H9 (cell line): ENCODE measurements around the gene FYN. TPM values are rescaled to one million over a fixed set of nuclear protein-coding genes. Genes with fewer than 3 reads are reported as not detected.

Experiments
- DNase-seq: peaks from one replicate; pipeline ENCODE4 v3.0.0-alpha.2; 2017
- H2AFZ ChIP-seq: one replicate; pipeline ENCODE4 v1.6.1; 2013; ENCODE audit warnings: mild to moderate bottlenecking, low read length, control low read depth, moderate library complexity
- H2AK5ac ChIP-seq: 2 replicates; pipeline ENCODE4 v1.6.1; 2013; ENCODE audit warnings: low read length, control low read depth, mixed read lengths; ENCODE audit not compliant: insufficient read length
- H2BK120ac ChIP-seq: one replicate; pipeline ENCODE4 v1.6.1; 2013; ENCODE audit warnings: low read depth, mild to moderate bottlenecking, low read length, control low read depth, inconsistent platforms; ENCODE audit not compliant: poor library complexity, severe bottlenecking
- H2BK12ac ChIP-seq: 2 replicates; pipeline ENCODE4 v1.6.1; 2013; ENCODE audit warnings: low read length, control low read depth, mixed read lengths, low read depth; ENCODE audit not compliant: insufficient read length
- H2BK15ac ChIP-seq: 2 replicates; pipeline ENCODE4 v1.6.1; 2013; ENCODE audit warnings: low read depth, low read length, control low read depth
- H2BK20ac ChIP-seq: one replicate; pipeline ENCODE4 v1.6.1; 2013; ENCODE audit warnings: low read depth, mild to moderate bottlenecking, low read length, control low read depth, inconsistent platforms; ENCODE audit not compliant: poor library complexity, severe bottlenecking
- H2BK5ac ChIP-seq: 2 replicates; pipeline ENCODE4 v1.6.1; 2013; ENCODE audit warnings: low read length, control low read depth, mixed read lengths; ENCODE audit not compliant: insufficient read length
- H3K14ac ChIP-seq: 2 replicates; pipeline ENCODE4 v1.6.1; 2013; ENCODE audit warnings: low read length, control low read depth; ENCODE audit not compliant: insufficient read depth
- H3K18ac ChIP-seq: 2 replicates; pipeline ENCODE4 v1.6.1; 2013; ENCODE audit warnings: low read depth, mild to moderate bottlenecking, mixed read lengths, low read length, control low read depth; ENCODE audit not compliant: insufficient read length
- H3K23ac ChIP-seq: 2 replicates; pipeline ENCODE4 v1.6.1; 2013; ENCODE audit warnings: low read length, control low read depth, mixed read lengths, low read depth; ENCODE audit not compliant: insufficient read length
- H3K23me2 ChIP-seq: 2 replicates; pipeline ENCODE4 v1.6.1; 2013; ENCODE audit warnings: low read depth, mild to moderate bottlenecking, mixed read lengths, low read length, control low read depth; ENCODE audit not compliant: insufficient read length, poor library complexity, severe bottlenecking
- H3K27ac ChIP-seq: 2 replicates; pipeline ENCODE4 v1.5.1; 2013; ENCODE audit warnings: low read length, control low read depth, mixed read lengths, low read depth; ENCODE audit not compliant: insufficient read length
- H3K27me3 ChIP-seq: 2 replicates; pipeline ENCODE4 v1.6.1; 2013; ENCODE audit warnings: low read length, control low read depth, inconsistent platforms; ENCODE audit not compliant: insufficient read depth
- H3K4ac ChIP-seq: 2 replicates; pipeline ENCODE4 v1.6.1; 2013; ENCODE audit warnings: low read depth, mild to moderate bottlenecking, control low read depth, inconsistent platforms, low read length, moderate library complexity
- H3K4me1 ChIP-seq: 2 replicates; pipeline ENCODE4 v1.6.1; 2013; ENCODE audit warnings: low read length, control low read depth, inconsistent platforms; ENCODE audit not compliant: insufficient read depth
- H3K4me2 ChIP-seq: 2 replicates; pipeline ENCODE4 v1.6.1; 2013; ENCODE audit warnings: low read length, control low read depth, mixed read lengths; ENCODE audit not compliant: insufficient read length, insufficient read depth
- H3K56ac ChIP-seq: 2 replicates; pipeline ENCODE4 v1.6.1; 2013; ENCODE audit warnings: low read depth, mild to moderate bottlenecking, mixed read lengths, low read length, control low read depth; ENCODE audit not compliant: insufficient read length
- H3K79me1 ChIP-seq: 2 replicates; pipeline ENCODE4 v1.6.1; 2013; ENCODE audit warnings: low read depth, mild to moderate bottlenecking, moderate library complexity, low read length, control low read depth, inconsistent platforms; ENCODE audit not compliant: insufficient read depth, poor library complexity, severe bottlenecking
- H3K79me2 ChIP-seq: 2 replicates; pipeline ENCODE4 v1.6.1; 2013; ENCODE audit warnings: low read length, control low read depth, inconsistent platforms; ENCODE audit not compliant: insufficient read depth
- H3K9ac ChIP-seq: 2 replicates; pipeline ENCODE4 v1.6.1; 2013; ENCODE audit warnings: low read length, control low read depth, mixed read lengths; ENCODE audit not compliant: insufficient read length; ENCODE audit errors: extremely low read depth
- H3K9me3 ChIP-seq: one replicate; pipeline ENCODE4 v1.6.1; 2013; ENCODE audit warnings: low read depth, low read length, inconsistent platforms; ENCODE audit not compliant: control insufficient read depth
- H3T11ph ChIP-seq: one replicate; pipeline ENCODE4 v1.6.1; 2013; ENCODE audit warnings: mild to moderate bottlenecking, low read length, control low read depth, inconsistent platforms
- H4K20me1 ChIP-seq: one replicate; pipeline ENCODE4 v1.6.1; 2013; ENCODE audit not compliant: control insufficient read depth, insufficient read length, insufficient read depth
- H4K5ac ChIP-seq: 2 replicates; pipeline ENCODE4 v1.6.1; 2013; ENCODE audit warnings: low read depth, mild to moderate bottlenecking, mixed read lengths, low read length, control low read depth; ENCODE audit not compliant: insufficient read length
- H4K8ac ChIP-seq: replicated peaks from 2 replicates; pipeline ENCODE4 v1.6.1; 2013; ENCODE audit warnings: low read length, control low read depth, mixed read lengths, low read depth; ENCODE audit not compliant: insufficient read length
- H4K91ac ChIP-seq: 2 replicates; pipeline ENCODE4 v1.6.1; 2013; ENCODE audit warnings: low read depth, mild to moderate bottlenecking, moderate library complexity, mixed read lengths, low read length, control low read depth; ENCODE audit not compliant: insufficient read length
- H3K27ac Mint-ChIP-seq, 3 experiments: 2 replicates in 2 of 3; 3 replicates in 1 of 3; pipeline ENCODE4 v1.8.0; 2020 to 2021; ENCODE audit warnings: mixed read lengths in 3 of 3, mild to moderate bottlenecking in 1 of 3, moderate library complexity in 1 of 3
- H3K27me3 Mint-ChIP-seq: 2 replicates; pipeline ENCODE4 v1.8.0; 2021; ENCODE audit warnings: low read depth, mild to moderate bottlenecking, moderate library complexity, mixed read lengths
- H3K36me3 Mint-ChIP-seq, 3 experiments: 2 replicates in 2 of 3; 3 replicates in 1 of 3; pipeline ENCODE4 v1.8.0; 2020 to 2021; ENCODE audit warnings: low read depth in 3 of 3, mixed read lengths in 3 of 3; ENCODE audit not compliant: insufficient read depth in 1 of 3
- H3K4me1 Mint-ChIP-seq, 2 experiments: 2 replicates each; pipeline ENCODE4 v1.8.0; 2020; ENCODE audit warnings: mixed read lengths in 2 of 2
- H3K4me3 Mint-ChIP-seq, 2 experiments: 2 replicates in 1 of 2; 3 replicates in 1 of 2; pipeline ENCODE4 v1.8.0; 2020 to 2021; ENCODE audit warnings: mild to moderate bottlenecking in 2 of 2, mixed read lengths in 2 of 2, moderate library complexity in 1 of 2
- H3K9me3 Mint-ChIP-seq, 2 experiments: 2 replicates in 1 of 2; 3 replicates in 1 of 2; pipeline ENCODE4 v1.8.0; 2020; ENCODE audit warnings: mild to moderate bottlenecking in 2 of 2, mixed read lengths in 2 of 2, moderate library complexity in 1 of 2
- WGBS: extraction: QIAGEN DNeasy Blood & Tissue Kit; methylation state at CpG from one replicate; pipeline ENCODE4 v1.1.7; 2013; ENCODE audit warnings: missing lambda C conversion rate, low lambda C conversion rate, mixed read lengths; ENCODE audit not compliant: insufficient read length; ENCODE audit errors: extremely low coverage; 5-methylcytosine and 5-hydroxymethylcytosine counted together
- total RNA-seq: library from RNA; stranded (reverse); gene quantifications from 2 replicates; pipeline ENCODE4 v1.2.1, GENCODE V29; 2021
- TF ChIP-seq, protein P1 (sequence below): fragments of 200-600 bp; sonication (generic); conservative IDR thresholded peaks from 3 replicates; pipeline ENCODE4 v1.8.0; 2021; ENCODE audit warnings: antibody characterized with exemption, mild to moderate bottlenecking

The FYN gene
- total RNA-seq, 1 experiment from 2014 or later, result 64.8 TPM

DNA sequence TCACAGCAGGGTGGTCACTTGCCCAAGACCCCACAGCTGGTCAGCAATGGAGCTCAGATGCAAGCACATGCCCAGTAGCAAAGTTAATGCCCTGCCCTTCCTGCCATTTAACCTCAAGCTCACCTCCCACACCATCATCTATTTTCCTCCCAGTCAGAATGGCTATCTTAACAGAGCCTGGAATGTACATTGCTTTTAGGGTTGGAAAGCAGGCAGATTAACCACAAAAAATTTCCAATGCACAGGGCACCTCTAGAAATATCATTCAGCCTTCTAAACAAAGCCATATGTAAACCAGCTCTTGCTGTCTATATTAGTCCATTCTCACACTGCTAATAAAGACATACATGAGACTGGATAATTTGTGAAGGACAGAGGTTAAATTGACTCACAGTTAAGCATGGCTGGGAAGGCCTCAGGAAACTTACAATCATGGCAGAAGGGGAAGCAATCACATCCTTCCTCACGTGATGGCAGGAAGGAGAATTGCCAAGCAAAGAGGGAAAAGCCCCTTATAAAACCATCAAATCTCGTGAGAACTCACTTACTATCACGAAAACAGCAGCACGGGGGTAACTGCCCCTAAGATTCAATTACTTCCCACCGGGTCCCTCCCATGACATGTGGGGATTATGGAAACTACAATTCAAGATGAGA, 106.9 kb downstream of the FYN start:
- no peak overlapping the region for H3K4me3 Mint-ChIP-seq
- TF ChIP-seq, protein P1, sequence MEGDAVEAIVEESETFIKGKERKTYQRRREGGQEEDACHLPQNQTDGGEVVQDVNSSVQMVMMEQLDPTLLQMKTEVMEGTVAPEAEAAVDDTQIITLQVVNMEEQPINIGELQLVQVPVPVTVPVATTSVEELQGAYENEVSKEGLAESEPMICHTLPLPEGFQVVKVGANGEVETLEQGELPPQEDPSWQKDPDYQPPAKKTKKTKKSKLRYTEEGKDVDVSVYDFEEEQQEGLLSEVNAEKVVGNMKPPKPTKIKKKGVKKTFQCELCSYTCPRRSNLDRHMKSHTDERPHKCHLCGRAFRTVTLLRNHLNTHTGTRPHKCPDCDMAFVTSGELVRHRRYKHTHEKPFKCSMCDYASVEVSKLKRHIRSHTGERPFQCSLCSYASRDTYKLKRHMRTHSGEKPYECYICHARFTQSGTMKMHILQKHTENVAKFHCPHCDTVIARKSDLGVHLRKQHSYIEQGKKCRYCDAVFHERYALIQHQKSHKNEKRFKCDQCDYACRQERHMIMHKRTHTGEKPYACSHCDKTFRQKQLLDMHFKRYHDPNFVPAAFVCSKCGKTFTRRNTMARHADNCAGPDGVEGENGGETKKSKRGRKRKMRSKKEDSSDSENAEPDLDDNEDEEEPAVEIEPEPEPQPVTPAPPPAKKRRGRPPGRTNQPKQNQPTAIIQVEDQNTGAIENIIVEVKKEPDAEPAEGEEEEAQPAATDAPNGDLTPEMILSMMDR, result no peak
- H3K9ac ChIP-seq, result no peak overlapping the region
- no peak overlapping the region for H4K8ac ChIP-seq
- no peak overlapping the region for H2BK12ac ChIP-seq
- no peaks in the 10 kb centered on the region; the same call in 1 of the 2 replicates for H3K27me3 Mint-ChIP-seq
- no peak overlapping the region for H3K18ac ChIP-seq
- no peak overlapping the region for H4K91ac ChIP-seq
- H3K36me3 Mint-ChIP-seq, result peaks cover 0 to 5% (median 5%) of the 10 kb centered on the region in 3 experiments; a peak in 4 of 7 replicates
- peaks cover 4% of the 10 kb centered on the region for H3K79me1 ChIP-seq
- H2BK120ac ChIP-seq, result no peak overlapping the region
- no peaks in the 10 kb centered on the region for H4K20me1 ChIP-seq
- peaks cover 46 to 69% of the 10 kb centered on the region in 2 experiments for H3K4me1 Mint-ChIP-seq
- no peaks in the 10 kb centered on the region for H3K79me2 ChIP-seq
- H3K23ac ChIP-seq, result no peak overlapping the region
- WGBS, result no CpG with 5 or more reads among the region's 5 CpGs
- H3K56ac ChIP-seq, result no peak overlapping the region
- H2AFZ ChIP-seq, result no peak overlapping the region
- no peak overlapping the region for H4K5ac ChIP-seq
- no peak overlapping the region for H3K27ac ChIP-seq
- H3K4me2 ChIP-seq, result no peak overlapping the region
- H2AK5ac ChIP-seq, result no peak overlapping the region
- no peak overlapping the region for H3K14ac ChIP-seq
- H3K27ac Mint-ChIP-seq, result peak overlapping the region in 1 of 3 experiments; percentile 17; a peak in 2 of 7 replicates
- H3K9me3 ChIP-seq, result no peaks in the 10 kb centered on the region
- H3K27me3 ChIP-seq, result no peaks in the 10 kb centered on the region
- H3T11ph ChIP-seq, result no peak overlapping the region
- no peak overlapping the region for H2BK5ac ChIP-seq
- no peak overlapping the region for H2BK20ac ChIP-seq
- peaks cover 17% of the 10 kb centered on the region; the same call in 1 of the 2 replicates for H3K4me1 ChIP-seq
- H3K4ac ChIP-seq, result no peak overlapping the region
- H3K23me2 ChIP-seq, result no peaks in the 10 kb centered on the region
- no peak for DNase-seq
- H2BK15ac ChIP-seq, result no peak overlapping the region
- H3K9me3 Mint-ChIP-seq, result no peaks in the 10 kb centered on the region
